Tibial artery (tissue), 4 donors: Measurements from ENCODE around the gene C11orf42.
"Not testable (repeated sequence)": the region's sequence is repeated elsewhere in the genome, so short reads cannot be mapped to it uniquely, and the experiment has no call there.

ENCODE experiments used
- DNase-seq, 2 donors: peaks; one replicate each; pipeline ENCODE4 v3.0.0-alpha.2; 2019
- H3K27ac ChIP-seq, 2 donors: fragments of 200-600 bp; sonication (generic) in 1 of 2; 1 replicate in 1 of 2; 2 replicates in 1 of 2; pipeline ENCODE4 v1.5.1; 2018 to 2019; ENCODE audit warnings: mild to moderate bottlenecking in 1 of 2
- H3K27me3 ChIP-seq, 2 donors: fragments of 200-600 bp; sonication (generic) in 1 of 2; one replicate each; pipeline versions ENCODE4 v1.5.1 to v1.6.0; 2016 to 2019
- H3K36me3 ChIP-seq, 3 donors: fragments of 200-600 bp; sonication (generic) in 2 of 3; one replicate each; pipeline ENCODE4 v1.5.1; 2016 to 2019; ENCODE audit warnings: mild to moderate bottlenecking in 2 of 3
- H3K4me1 ChIP-seq, 4 donors: fragments of 200-600 bp; sonication (generic) in 2 of 4; 1 replicate in 3 of 4; 2 replicates in 1 of 4; pipeline ENCODE4 v1.5.1; 2016 to 2019
- H3K4me3 ChIP-seq, 2 donors: fragments of 200-600 bp; sonication (generic) in 1 of 2; 1 replicate in 1 of 2; 2 replicates in 1 of 2; pipeline ENCODE4 v1.5.1; 2018 to 2019; ENCODE audit warnings: mild to moderate bottlenecking in 2 of 2
- H3K9me3 ChIP-seq, 3 donors: fragments of 200-600 bp; sonication (generic) in 1 of 3; one replicate each; pipeline ENCODE4 v1.5.1; 2016 to 2019
- intact Hi-C: fragments of 100-400 bp; cut with DNase I; formaldehyde crosslinking; loops from one replicate; pipeline ENCODE4 v1.15.0; 2023; ENCODE audit warnings: low total_unique reads
- TF ChIP-seq, protein P1 (sequence below), 2 experiments: fragments of 200-600 bp in 1 of 2; fragments of 450-650 bp in 1 of 2; IDR thresholded peaks; one replicate each; pipeline ENCODE4 v1.5.1; 2017 to 2019; ENCODE audit warnings: antibody characterized with exemption in 2 of 2, mild to moderate bottlenecking in 1 of 2, moderate library complexity in 1 of 2

The C11orf42 gene

DNA sequence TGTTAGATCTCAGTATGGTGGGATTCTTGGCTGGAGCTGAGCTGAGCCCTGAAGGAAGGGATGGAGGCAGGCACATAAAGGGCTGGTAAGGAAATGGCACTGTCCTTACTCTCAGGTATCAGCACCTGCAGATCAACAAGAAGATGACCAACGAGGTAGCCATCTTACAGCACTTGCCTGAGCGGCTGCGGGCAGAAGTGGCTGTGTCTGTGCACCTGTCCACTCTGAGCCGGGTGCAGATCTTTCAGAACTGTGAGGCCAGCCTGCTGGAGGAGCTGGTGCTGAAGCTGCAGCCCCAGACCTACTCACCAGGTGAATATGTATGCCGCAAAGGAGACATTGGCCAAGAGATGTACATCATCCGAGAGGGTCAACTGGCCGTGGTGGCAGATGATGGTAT is 36.0 kb downstream of the C11orf42 start:
- intact Hi-C loops: no loop called here
- H3K27ac ChIP-seq: no peak overlapping the region
- H3K4me3 ChIP-seq: no peak overlapping the region
- H3K36me3 ChIP-seq: no peaks in the 10 kb centered on the region
- no peaks in the 10 kb centered on the region for H3K9me3 ChIP-seq
- DNase-seq: no peak
- peaks cover 0 to 5% of the 10 kb centered on the region in 2 donors for H3K27me3 ChIP-seq
- H3K4me1 ChIP-seq: no peaks in the 10 kb centered on the region
- TF ChIP-seq, protein P1, sequence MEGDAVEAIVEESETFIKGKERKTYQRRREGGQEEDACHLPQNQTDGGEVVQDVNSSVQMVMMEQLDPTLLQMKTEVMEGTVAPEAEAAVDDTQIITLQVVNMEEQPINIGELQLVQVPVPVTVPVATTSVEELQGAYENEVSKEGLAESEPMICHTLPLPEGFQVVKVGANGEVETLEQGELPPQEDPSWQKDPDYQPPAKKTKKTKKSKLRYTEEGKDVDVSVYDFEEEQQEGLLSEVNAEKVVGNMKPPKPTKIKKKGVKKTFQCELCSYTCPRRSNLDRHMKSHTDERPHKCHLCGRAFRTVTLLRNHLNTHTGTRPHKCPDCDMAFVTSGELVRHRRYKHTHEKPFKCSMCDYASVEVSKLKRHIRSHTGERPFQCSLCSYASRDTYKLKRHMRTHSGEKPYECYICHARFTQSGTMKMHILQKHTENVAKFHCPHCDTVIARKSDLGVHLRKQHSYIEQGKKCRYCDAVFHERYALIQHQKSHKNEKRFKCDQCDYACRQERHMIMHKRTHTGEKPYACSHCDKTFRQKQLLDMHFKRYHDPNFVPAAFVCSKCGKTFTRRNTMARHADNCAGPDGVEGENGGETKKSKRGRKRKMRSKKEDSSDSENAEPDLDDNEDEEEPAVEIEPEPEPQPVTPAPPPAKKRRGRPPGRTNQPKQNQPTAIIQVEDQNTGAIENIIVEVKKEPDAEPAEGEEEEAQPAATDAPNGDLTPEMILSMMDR (IDR thresholded peaks at IDR 0.05): no peak

DNA sequence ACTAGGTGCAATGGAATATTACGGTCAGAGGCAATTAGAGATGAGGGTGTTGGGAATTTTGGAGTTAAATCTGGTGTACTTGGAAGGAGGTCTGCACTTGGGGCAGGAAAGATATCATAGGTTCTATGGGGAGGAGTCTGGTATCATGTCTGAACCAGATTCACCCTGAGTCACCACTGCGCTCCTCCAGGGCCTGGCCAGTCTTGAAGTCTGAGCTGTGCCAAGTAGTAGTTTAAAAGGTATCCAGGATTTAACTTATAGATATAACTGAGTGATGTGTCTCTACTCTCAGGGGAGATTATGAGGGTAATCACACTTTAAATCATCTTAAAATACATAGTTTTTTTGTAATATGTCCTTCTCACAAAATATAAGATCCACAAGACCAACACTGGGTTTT is 40.2 kb downstream of the C11orf42 start:
- no peak overlapping the region for H3K27ac ChIP-seq
- TF ChIP-seq, protein P1 (IDR thresholded peaks at IDR 0.05): no peak
- intact Hi-C loops: no loop called here
- H3K27me3 ChIP-seq: no peaks in the 10 kb centered on the region
- H3K36me3 ChIP-seq: no peaks in the 10 kb centered on the region
- no peak overlapping the region for H3K4me3 ChIP-seq
- no peaks in the 10 kb centered on the region for H3K9me3 ChIP-seq
- H3K4me1 ChIP-seq: no peaks in the 10 kb centered on the region
- no peak for DNase-seq

DNA sequence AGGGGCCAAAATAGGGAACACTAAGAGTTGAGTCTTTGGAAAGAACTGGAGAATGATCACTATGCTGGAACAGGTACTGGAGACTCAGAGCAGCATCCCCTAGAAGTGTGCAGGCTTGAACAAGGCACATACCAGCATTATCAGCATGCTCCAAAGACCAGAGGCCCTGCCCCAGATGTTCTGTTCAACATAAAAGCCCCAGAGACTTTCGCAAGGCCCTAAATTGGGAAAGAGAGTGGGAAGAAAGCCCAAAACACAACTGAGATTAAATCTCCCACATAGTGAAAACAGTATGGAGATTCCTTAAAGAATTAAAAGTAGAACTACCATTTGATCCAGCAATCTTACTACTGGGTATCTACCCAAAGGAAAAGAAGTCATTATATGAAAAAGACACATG is 42.9 kb downstream of the C11orf42 start:
- no peaks in the 10 kb centered on the region for H3K36me3 ChIP-seq
- H3K4me1 ChIP-seq: no peaks in the 10 kb centered on the region
- H3K27me3 ChIP-seq: no peaks in the 10 kb centered on the region
- TF ChIP-seq, protein P1 (IDR thresholded peaks at IDR 0.05): no peak
- H3K27ac ChIP-seq: no peak overlapping the region
- no peaks in the 10 kb centered on the region for H3K9me3 ChIP-seq
- no peak overlapping the region for H3K4me3 ChIP-seq
- no peak for DNase-seq
- intact Hi-C loops: no loop called here

DNA sequence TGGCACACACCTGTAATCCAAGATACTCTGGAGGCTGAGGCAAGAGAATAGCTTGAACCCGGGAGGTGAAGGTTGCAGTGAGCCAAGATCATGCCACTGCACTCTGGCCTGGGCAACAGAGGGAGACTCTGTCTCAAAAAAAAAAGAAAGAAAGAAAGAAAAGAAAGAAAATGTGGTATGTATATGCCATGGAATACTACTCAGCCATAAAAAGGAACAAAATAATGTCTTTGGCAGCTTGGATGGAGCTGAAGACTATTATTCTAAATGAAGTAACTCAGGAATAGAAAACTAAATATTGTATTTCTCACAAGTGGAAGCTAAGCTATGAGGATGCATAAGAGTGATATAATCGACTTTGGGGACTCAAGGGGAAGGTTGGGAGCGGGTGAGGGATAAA is 43.5 kb downstream of the C11orf42 start:
- DNase-seq, intact Hi-C loops, H3K4me3 ChIP-seq, H3K4me1 ChIP-seq, H3K27ac ChIP-seq, H3K36me3 ChIP-seq, H3K27me3 ChIP-seq, H3K9me3 ChIP-seq: not testable (repeated sequence)

DNA sequence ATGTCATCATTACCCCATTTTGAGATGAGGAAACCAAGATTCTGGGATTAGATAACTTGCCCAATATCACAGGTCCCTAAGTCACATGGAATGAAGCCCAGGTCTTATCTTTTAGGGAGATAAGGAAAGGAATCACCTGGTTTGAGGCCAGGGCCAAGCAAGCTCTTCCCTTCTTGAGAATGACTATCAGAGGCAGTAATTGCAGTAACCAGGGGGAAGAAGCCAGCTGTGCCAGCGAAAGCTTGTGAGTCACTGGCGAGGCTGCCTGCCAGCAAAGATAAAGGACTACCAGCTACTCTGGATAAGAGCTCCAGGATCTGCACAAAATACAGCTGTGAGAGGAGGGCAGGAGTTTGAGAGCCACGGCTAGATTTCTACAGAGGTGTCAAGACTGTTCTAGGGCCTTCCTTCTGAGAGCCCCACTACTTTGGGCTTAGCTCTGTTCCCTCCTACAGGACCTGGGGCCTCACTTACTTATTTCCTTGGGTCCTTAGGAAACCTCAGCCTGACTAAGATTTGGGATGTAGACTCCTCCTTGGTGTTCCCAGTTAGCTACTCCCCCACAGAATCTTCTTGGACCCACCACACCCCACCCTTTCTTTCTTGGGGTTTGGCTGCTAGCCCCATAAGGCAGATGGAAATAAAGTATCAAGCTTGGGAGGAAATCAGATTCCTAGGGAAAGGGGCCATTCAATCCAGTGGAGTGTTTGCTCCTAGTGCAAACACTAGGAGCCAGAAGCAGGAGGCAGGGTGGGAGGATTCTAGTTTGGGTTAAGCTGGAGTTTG is 44.6 kb downstream of the C11orf42 start:
- peak; percentile 70 to 88 for DNase-seq
- no peaks in the 10 kb centered on the region for H3K4me1 ChIP-seq
- peak overlapping the region; percentile 3 to 41 for H3K27ac ChIP-seq

DNA sequence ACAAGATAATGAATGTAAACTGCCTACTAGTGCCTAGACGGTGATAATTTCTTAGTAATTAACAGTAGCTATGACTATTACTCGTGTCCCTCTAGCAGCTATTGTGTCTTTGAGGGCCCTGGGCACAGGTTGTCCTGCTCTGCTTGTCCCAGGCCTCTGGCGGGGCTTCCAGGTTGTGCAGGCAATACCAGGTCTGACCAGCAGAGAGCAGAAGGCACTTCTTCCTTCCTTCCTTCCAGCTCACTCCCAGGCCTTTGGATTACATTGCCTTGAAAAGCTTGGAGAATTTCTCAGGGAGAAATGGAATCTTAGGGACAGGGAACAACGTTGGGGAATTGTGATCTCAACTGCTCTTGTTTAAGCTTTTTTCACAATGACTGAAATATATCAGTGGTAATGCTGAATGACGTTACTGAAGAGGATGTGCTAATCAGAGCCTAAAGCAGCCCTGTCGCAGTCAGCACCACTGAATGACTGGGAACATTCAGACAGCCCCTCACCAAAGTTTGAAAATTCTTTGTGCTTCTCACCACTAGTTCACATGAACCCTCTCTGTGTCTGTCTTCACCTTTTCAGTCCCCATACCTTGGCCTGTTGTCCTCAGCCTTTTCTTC is 45.9 kb downstream of the C11orf42 start:
- H3K4me3 ChIP-seq: no peak overlapping the region
- H3K27ac ChIP-seq: no peak overlapping the region
- DNase-seq: peak; percentile 36 to 86
- H3K36me3 ChIP-seq: no peaks in the 10 kb centered on the region
- TF ChIP-seq, protein P1 (IDR thresholded peaks at IDR 0.05): peak; percentile 89 to 92
- peaks cover 0 to 5% of the 10 kb centered on the region in 2 donors for H3K27me3 ChIP-seq
- intact Hi-C loops: loop anchor here (5.0 kb wide), 2 partner anchors 66 to 111 kb away; no protein-coding TSS in a partner anchor
- H3K4me1 ChIP-seq: no peaks in the 10 kb centered on the region
- H3K9me3 ChIP-seq: no peaks in the 10 kb centered on the region

More for the DNA sequence above, 44.6 kb downstream of the C11orf42 start:
- H3K4me3 ChIP-seq: no peak overlapping the region
- no peaks in the 10 kb centered on the region for H3K9me3 ChIP-seq
- intact Hi-C loops: loop anchor here (5.0 kb wide), 2 partner anchors 67 to 112 kb away; no protein-coding TSS in a partner anchor
- no peaks in the 10 kb centered on the region for H3K27me3 ChIP-seq
- TF ChIP-seq, protein P1 (IDR thresholded peaks at IDR 0.05): no peak
- no peaks in the 10 kb centered on the region for H3K36me3 ChIP-seq
